HG03095 (cell line): ENCODE measurements around the gene MAGI1.

Experiments
- ATAC-seq: cut with Tn5 transposase; IDR thresholded peaks from one replicate; pipeline ENCODE4 v1.9.1; 2021; ENCODE audit warnings: moderate library complexity; ENCODE audit not compliant: unreplicated experiment

MAGI1 gene

DNA sequence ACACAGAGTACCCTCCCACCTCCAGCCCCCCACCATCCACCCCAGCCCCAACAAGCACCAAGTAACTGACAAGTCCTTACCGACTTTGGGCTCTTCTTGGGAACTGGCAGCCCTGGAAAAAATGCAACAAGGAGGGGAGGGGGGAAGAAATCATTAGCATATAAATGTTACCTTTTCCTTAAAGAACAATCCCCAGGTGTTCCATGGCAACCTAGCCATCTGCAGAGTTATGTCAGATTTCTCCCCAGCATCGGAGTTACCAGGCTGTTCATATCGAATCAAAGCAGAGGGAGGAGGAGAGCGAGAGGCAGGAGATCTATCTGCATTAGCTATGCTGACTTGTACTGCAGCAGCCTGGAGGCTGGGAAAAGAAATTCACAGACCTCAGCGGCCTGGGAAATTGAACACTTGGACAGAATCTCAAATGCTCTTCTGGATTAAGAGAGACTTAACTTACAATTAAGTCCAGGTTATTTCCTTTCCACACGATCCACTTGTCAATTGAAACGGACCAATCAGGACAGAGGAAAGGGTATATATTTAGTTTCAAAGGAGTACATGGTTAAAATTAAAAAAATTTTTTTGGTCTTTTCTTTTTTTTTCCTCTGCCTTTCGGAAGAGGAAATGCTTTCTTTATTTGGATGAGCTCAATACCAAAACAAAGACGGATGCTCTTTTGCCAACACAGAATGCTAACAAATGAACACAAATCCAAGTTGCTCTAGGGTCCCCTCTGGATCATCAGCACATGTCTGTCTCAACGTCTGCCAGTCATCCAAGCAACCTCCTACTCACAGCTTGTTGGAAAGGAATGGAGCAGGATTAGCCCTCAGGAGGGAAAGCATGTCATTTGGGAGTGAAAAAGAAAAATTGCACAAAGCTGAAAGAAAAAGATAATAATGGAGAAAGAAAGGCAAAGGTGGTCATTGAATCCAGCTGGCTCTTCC lies 637.1 kb downstream of the MAGI1 start:
- ATAC-seq = no peak

DNA sequence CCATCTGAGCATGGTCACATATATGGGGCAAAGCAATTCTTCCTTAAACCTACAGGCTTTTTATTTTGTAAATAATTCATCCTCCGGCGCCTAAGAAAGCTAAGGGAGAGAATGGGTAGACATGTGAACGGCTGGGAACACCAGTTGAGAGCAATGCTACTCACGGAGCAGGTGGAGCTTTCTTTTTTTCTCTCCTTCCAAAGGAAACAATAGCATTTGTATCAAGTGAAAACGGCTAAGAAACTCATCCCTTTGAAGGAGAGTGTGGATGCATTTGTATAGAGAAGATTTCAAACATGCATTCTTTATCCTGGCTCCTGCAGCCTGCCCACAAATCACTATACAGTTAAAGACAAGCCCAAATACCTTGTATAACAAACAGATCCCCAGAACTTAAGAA lies 637.8 kb downstream of the MAGI1 start:
- no peak for ATAC-seq

DNA sequence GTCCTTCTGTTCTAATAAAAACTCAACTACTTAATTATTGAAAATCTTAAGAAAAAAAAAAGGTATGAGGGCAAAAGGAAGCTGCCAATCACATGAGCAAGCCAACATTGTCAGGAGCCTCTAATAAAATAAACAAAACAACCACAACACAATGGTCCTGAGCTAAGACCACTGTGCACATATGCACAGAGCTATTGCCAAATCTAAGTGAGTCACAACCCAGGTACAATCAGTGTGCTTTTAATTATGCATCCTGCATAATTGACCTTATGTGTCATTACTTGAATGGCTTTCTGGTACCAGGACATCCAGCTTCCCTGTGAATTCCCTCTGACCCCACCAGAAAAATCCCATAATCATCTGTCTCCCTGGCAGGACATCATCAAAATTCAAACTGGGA lies 639.8 kb downstream of the MAGI1 start:
- ATAC-seq = no peak

DNA sequence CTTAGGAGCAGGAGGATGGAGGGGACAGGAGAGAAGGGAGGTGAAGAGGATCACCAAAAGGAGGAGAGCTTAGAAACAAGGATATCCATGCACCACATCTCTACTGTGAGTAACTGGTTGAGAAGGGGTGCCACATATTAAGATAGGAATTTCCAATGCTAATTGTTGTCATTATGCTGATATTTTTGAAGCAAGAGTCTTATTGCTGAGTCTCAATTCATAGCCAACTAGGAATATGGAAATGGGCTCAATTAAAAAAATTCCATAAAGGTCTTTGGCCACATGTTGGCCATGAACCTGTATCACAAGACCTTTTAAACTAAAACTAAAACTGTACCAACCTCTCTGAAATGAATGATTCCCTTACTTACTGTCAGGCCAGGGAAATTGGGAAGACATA lies 642.6 kb downstream of the MAGI1 start:
- ATAC-seq = no peak

DNA sequence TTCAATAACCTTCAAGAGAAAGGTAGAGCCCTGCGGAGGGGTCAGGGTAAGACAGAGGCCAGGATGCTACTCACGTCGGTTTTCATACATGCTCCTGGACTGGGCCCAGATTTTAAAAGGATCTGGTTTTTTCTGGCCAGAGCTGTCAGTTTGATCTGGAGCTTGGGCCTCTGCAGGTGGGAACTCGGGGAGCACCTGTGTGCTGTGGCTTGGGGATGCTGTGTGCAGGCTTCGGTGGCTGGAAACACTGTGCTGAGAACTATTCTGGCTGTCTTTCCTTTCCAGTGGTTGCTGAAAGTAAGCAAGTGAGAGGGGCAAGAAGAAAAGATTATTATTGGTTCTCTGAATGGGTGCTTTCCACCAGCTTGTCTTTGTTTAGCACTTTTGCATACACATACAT lies 647.6 kb downstream of the MAGI1 start:
- no peak for ATAC-seq

DNA sequence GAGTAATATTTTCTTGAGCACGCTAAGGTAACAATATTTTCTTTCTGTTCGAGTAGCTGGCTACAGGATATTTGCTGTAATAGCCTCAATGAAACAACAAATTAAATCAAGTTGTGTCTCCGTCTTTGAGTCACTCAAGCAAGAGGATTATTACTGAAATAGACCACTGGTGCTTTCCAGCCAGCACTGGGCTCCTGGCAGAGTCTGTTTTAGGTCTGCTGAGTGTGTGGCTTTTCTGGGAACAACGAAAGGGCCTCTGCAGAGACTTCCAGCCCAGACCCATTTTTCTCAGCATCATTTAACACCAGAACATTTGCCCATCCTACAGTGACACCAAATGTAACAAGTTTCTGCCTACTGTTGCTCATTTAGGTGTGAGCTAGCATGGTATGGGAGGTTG lies 652.9 kb downstream of the MAGI1 start:
- no peak for ATAC-seq

DNA sequence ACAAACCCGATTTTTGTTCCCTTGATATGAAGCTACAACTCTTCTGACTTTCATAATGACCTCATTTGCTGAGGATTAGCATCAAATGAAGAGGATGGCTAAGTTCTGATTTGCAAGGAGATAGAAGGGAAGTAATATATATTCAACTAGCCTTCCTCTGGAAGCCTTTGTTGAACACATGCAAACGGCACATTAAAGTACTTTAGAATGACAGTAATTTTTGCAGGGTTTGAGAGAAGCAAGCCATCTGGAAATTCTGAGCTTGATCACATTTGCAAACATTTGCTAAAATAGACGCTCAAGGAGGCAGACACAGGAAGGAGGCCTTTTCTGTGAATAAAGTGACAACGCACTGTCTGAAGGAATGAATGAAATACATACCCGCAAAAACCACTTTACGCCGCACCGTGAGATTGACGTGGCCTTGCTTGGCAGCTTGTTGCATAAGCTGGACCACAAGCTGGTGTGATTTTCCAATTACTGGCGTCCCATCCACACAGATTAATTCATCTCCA lies 657.2 kb downstream of the MAGI1 start:
- ATAC-seq = no peak

DNA sequence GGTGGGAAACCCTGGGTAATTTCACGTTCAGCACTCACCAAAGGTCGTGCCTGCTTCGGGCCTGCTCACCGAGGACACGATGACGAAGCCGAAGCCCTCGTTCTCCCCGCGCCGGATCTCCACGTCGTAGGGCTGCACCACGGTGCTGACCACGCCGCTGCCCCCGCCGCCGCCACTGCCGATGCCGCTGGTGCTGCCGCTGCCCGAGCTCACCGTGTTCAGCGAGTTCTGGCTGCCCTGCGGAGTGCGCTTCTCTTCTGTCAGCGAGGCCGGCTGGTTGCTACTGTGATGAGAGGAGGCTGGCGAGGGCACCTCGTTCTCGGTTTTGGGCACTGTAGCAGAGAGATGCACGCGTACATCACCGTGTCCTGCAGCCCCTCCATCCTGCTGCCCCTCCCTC lies 659.5 kb downstream of the MAGI1 start:
- ATAC-seq = no peak

DNA sequence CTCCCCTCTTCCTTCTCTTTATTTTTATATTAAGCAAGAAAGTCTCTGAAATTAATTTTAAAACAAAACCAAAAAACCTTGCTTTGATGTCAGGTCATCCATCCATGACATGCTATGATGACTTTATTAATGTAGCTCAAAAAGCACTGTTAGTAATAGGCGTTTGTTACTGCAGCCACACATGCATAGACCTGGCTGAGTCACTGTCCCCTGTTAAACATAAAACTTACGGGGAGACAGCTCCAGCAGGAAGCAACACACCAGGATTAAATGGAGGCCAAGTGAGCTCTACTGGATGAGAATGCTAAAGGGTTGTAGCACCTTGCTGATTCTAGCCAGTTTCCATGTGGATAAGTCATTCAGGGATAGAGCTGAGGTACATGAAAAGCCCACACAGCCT lies 661.1 kb downstream of the MAGI1 start:
- no peak for ATAC-seq

DNA sequence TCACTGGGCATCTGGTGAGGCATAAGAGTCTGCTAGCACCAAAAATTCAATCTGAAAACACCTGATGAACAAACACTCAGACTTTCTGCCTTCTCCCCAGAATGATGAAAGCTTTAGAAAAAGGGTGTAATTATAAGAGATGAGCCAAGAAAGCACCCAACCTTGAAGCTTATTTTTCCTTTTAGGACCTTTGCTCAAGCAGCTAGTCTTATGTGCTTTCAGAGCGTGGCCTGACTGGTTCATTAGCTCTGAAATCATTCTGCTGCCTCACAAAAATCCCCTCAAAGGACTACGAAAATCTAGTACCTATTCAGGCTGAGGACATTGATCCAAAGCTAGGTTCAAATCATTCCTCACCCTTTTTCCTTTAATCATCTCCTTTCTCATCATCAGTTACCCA lies 662.3 kb downstream of the MAGI1 start:
- no peak for ATAC-seq

DNA sequence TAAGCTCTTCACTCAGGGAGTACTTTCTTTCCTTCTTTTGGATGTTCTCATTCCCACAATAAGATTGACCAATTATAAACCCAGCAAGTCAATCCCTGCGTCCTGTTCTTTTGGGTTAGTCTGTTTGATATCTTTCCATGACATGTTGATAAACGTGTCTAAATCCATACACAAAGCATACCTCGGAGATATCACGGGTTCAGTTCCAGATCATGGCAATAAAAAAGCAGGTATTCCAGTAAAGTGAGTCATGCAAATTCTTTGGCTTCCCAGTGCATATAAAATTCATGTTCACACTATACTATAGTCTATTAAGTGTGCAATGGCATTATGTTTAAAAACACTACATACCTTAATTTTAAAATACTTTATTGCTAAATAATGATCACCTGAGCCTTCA lies 667.7 kb downstream of the MAGI1 start:
- ATAC-seq = no peak

DNA sequence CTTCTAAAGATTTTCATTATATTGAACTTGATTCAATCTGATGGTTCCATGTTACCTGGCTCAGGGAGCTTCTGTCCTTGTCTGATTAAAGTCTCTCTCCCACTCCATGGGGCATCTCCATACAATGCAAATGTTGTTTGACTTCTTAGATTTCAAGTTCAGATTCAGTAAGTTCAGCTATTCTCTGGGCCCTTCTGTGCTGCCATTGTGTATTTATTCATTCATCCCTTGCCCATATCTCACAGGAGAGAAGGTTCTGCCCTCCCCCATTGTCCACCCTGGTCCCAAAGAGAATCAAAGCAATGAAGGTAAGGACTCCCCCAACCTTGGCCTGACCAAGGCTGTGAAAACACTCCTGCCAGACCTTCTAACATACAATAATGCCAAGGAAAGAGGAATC lies 669.9 kb downstream of the MAGI1 start:
- ATAC-seq = no peak

DNA sequence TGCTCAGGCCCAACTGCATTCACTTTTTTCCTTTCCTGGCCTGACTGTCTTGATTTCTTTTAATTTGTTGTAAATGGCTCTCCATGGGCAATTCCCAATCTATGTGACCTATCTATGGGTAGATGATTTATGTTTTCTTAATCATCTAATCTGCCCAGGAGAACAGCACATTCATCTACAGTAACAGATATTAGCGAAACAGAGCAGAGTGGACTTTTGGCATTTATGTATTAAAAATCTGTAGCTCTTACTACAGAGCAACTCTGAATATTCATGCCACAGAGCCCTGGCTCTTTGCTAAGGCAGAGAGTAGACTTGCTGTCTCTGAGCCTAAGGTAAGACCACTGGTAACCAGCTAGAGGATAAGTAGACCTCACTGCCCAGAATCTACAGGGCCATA lies 676.0 kb downstream of the MAGI1 start:
- no peak for ATAC-seq

DNA sequence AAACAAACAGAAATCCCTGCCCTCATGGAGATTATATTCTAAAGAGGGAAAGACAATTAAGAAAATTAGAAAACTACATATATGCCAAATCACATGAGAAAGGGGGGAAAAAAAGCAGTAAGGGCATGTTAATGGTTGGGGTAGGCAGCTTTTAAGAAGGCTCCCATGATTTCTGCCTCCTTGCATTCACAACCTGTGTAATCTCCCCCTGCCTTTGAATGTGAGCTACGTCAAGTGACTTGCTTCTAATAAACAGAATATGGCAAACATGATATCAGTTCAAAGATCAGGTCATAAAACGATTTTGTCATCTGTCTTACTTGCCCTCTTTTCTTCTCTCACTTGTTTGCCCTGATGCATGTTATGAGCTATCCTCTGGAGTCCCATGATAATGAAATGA lies 677.3 kb downstream of the MAGI1 start:
- ATAC-seq = no peak

DNA sequence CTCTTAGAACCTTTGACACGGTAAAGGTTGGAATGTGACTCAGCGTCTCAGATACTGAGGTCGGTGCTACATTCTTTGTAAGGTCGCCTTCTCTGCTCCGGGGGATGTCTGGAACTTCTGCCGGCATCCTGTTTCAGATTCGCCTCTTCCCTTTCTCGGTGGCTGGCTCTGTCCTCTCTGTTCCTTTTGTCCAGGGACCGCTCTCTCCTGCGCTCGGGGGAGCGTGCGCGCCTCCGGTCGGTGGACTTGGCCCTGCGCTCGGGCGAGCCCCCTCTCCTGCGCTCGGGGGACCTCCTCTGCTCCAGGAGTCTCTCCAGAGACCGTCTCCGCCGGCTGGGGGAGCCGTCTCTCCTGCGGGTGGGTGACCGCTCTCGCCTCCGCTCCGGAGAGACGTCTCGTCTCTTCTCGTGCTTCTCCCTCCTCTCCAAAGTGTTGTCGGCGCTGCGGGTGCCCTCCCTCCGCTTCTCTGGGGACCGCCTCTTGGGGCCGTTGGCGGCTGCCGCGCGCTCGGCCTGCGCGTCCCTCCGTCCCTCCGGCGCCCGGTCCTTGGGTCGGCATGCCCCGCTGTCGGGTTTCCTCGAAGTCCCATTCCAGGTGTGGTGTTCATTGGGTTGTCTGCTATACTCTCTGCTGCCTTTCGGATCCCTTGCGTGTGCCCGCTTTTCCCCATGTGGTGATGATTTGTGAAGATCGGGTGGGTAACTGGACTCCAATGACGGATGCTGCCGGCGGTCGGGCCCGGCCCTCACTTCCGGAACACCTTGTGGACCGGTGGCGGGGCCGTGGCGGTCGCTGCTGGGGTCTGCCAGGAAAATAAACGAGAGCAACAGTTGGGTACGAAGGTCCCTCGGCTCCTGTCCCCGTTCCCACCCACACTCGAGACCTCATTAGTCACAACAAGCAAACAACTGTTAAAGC lies 682.1 kb downstream of the MAGI1 start:
- ATAC-seq = no peak

DNA sequence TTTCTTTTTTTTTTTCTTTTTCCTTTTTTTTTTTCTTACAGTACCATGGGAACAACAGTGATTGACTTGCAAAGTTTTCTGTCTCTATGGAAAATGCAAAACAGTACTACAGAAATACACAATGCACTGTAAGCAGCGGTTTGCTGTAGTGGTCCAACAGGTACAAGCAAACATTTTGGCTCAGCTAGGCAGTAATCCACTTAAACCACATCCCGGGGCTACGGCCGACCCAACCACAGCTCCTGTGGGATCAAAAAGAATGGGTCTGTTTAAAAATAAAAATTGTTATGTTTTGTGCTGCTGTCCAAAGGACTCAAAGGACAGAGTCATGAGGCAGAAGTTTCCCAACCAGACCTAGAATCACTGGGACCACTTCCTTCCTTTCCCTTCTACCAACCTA lies 683.8 kb downstream of the MAGI1 start:
- ATAC-seq = no peak

DNA sequence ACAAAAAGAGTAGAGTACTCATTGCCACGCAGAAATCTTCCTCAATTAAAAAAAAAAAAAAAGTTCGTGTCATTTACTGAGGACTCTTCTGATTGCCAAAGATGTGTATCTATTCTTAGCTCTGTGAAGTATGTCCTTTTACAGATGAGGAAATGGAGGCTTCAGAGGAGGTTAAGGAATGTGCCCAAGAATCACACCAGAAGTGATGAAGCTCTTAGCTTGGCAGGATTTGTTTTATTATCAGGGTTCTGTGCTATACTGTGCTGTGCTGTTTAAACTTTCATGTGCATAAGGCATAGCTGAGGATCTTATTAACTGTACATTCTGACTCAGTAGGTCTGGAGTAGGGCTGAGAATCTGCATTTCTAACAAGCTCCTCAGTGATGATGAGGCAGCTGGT lies 685.8 kb downstream of the MAGI1 start:
- no peak for ATAC-seq

DNA sequence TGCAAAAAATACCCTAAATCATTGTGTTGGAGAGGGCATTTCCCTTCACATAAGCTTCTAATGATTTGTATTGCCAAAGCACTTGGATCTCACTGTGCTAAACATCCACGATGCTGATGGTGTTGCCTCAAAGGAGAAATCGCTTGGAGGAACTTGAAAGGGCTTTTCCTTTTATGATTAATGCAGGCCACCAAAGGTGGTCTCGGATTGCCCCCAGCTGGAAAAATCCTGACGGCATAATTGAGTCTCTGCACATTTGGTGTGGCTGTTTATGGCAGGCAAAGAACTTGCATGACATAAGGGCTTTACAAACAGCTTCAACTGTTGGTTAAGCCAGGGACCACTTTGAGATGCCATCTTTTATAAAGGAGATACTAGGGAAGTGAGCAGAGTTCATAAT lies 687.0 kb downstream of the MAGI1 start:
- ATAC-seq = no peak

DNA sequence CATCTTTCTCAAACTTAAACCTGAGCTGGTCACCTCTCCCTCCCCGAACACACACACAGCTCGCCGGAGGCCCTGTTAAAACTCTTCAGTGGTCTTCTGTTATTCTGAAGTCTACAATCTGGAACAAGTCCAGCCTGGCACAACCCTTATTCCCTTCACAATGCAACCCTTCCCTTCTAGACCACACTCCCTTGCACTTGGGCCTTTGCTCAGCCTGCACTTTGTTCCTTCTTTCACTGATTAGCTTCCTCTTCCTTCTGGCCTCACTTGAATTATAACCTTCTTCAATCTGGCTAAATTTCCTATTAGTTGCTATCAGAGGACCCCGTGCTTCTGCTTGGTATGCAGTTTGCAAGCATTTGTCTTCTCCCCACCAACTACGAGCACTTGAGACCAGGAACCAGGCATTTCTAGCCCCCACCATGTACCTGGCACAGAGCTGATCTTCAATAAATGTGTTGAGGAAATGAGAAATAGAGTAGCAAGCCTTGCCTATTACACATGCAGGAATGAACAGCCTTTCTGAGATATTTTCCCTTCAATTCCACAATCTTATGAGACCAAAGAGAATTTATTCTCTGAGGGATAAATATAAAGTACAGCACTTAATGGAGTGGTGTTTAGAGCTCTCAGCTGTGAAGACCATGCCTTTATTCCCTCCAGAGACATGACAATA lies 687.8 kb downstream of the MAGI1 start:
- ATAC-seq = no peak

DNA sequence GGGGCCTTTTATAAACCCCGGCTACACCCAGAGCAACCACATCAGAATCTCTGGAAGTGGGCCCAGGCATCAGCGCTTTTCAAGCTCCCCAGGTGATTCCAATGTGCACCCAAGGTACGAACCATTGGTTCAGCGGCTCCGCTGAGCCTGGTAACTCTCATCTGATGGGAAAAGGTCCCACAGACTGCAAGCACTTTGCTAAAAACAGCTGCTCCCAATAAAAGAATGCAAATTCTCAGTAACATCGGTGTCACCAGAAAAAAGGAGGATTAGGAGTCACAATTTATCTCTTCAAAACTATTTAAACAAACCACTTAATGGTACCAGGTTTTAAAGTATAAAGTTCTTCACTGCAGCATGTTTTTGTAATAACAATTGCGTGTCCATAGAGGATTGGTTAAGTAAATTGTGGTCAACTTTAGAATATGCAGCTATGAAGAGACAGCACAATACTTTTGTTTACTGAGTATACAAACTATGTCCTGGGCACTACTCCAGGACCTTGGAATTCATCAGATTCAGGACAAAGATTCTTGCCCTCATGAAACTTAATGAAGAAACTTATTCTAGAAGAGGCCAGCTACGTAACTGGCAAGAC lies 690.2 kb downstream of the MAGI1 start:
- no peak for ATAC-seq

DNA sequence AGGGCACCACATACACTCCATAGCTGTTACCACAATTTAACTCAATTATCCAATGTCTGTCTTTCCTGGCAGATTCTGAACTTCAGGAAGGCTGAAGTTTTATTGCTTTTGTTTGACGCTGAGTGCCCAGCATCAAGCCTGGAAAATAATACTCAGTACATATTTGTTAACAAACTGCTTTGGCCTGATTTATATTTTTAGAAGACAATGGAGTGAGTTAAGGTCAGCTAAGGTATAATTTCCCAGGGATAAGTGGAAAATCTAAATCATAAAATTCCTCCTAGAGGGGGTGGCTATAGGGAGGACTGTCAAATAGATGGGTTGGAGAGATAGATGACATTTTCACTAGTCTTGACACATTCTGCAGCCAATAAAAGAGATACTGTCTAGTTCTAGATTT lies 691.6 kb downstream of the MAGI1 start:
- ATAC-seq = no peak
